ENCODE data around the gene SIGLEC15. TPM values are rescaled to one million over a fixed set of nuclear protein-coding genes. Genes with fewer than 3 reads are reported as not detected.

The SIGLEC15 gene
- total RNA-seq, 1 experiment from 2014 or later = 49.3 TPM

GRCh38 chr18:45818765-45819164 is 6.7 kb upstream of the SIGLEC15 start:
- peak; percentile 57 for DNase-seq (ENCODE audit: low read depth)

DNA sequence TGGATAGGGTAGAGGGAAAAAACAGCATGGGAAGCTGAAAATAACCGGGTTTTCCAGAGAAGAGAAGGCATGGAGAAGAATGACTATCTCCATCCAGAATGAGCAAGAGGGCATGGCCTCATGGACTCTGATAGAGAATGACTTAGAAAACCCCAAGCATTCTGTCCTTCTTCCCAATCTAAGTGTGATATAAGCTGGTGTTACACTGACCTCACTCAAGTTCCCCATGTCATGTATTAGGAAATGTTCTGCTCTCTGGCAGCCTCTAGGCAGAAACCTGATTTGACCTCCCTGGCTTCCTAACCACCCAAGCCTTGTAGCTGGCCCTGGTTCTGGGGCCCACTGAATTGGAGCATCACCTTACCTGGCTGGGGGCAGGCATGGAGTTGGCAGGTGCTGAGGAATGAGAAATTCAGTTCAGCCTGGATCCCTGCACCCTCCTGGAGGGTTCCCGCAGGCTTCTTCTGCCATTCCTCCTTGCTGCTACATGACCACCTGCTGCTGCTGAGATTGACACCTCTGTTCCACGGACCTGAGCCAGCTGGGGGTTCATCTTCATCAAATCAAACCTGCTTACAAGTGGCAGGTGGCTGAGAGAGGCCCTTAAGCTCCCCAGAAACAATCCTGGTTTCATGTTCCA is 5.2 kb upstream of the SIGLEC15 start:
- DNase-seq (ENCODE audit: low read depth) = no peak

DNA sequence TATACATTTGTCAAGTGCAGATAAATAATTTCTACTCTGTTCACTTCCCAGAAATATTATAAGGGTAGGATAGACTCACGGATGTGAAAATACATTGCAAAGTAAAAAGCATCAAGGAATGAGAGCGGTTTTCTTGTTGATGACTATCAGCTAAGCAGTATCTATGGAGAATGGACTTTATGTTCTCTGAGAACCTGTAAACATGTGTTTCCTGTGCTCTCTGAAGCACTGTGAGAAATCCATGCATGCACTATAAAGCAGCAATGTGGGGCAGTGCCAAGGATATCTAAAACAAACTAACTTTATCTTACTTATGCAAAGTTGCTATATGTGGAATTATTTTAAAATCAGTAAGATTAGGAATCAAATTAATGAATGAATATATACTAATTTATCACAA is 4.4 kb upstream of the SIGLEC15 start:
- no peak for DNase-seq (ENCODE audit: low read depth)

- no peak for DNase-seq (ENCODE audit: low read depth)
These were observed 3.8 kb upstream of the SIGLEC15 start for GRCh38 chr18:45821711-45822110.

DNA sequence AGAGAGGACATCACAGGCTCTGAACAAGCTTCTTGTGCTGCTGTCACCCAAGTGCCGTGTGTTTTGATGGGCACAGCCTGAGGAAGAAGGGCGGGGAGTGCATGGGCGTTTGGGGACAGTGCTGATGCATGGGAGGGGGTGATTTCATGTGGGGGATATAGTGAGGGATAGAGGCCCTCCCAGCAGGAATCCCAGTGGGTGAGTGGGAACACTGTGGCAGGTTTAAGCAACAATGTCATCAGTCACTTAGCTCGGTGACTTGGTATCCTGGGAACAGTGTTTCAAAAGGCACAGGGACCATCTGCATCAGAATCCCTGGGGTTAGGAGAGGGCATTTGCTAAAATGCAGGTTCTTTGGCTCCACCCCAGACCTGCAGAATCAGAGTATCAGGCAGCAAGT is 609 bp downstream of the SIGLEC15 start:
- DNase-seq (ENCODE audit: low read depth) = no peak

DNA sequence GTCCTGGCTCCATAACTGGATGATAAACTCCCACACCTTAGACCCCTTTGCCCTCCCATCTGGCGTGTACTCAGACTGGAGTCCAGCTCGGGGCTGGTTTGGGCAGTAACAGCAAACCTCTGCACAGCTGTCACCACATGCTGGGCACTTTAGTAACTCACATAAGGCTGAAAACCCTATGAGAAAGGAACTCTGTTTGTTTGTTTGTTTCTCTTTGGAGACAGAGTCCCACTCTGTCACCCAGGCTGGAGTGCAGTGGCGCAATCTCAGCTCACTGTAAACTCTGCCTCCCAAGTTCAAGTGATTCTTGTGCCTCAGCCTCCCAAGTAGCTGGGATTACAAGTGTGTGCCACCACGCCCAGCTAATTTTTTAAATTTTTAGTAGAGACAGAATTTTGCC is 1.2 kb downstream of the SIGLEC15 start:
- DNase-seq (ENCODE audit: low read depth) = peak; percentile 32

- no peak for DNase-seq (ENCODE audit: low read depth)
These were observed 3.7 kb downstream of the SIGLEC15 start for GRCh38 chr18:45828917-45829811.

DNA sequence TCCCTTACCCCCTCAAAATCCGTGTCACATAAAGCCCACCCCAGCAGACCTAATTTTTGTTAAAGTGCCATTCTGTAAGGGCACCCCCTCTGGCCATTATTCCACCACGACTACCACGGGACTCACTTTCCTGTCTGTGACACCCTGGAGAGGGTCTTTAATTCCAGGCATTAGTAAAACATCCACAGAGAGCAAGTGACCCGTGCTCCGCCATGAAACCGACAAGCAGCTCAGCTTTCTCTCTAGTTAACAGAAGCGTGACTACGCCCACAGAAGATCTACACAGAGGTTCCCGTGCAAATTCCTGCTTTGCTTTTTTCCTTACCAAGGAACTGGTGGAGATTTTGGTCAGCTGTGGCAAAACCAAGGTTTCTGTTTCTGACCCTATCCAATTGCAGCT is 4.4 kb downstream of the SIGLEC15 start:
- no peak for DNase-seq (ENCODE audit: low read depth)

- DNase-seq (ENCODE audit: low read depth) = no peak
These were observed 5.4 kb downstream of the SIGLEC15 start for GRCh38 chr18:45830917-45831316.

DNA sequence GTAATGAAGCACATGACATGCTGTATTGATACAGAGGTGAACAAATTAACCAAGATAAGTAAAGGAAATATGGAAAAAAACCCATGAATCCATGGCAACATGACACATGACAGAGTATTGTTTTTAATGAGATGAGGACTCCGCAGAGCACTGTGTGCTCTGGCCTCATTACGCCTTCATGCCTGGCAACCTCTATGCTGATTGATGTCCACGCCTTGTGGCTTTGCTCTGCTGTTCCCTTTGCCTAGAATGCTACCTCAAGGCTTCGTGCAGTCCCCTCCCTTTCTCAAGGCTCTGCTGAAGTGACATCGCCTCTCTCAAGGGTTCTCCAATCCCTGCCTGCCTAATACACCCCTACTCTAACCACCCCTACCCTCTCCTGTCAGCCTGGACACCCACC is 8.4 kb downstream of the SIGLEC15 start:
- DNase-seq (ENCODE audit: low read depth) = no peak

- DNase-seq (ENCODE audit: low read depth) = no peak
These were observed 8.8 kb downstream of the SIGLEC15 start for GRCh38 chr18:45834306-45834705.

- DNase-seq (ENCODE audit: low read depth) = no peak
These were observed 9.7 kb downstream of the SIGLEC15 start for GRCh38 chr18:45835057-45835636.

- no peak for DNase-seq (ENCODE audit: low read depth)
These were observed 11.0 kb downstream of the SIGLEC15 start for GRCh38 chr18:45836242-45837205.

GRCh38 chr18:45837283-45838070 is 12.0 kb downstream of the SIGLEC15 start:
- DNase-seq (ENCODE audit: low read depth) = no peak

DNA sequence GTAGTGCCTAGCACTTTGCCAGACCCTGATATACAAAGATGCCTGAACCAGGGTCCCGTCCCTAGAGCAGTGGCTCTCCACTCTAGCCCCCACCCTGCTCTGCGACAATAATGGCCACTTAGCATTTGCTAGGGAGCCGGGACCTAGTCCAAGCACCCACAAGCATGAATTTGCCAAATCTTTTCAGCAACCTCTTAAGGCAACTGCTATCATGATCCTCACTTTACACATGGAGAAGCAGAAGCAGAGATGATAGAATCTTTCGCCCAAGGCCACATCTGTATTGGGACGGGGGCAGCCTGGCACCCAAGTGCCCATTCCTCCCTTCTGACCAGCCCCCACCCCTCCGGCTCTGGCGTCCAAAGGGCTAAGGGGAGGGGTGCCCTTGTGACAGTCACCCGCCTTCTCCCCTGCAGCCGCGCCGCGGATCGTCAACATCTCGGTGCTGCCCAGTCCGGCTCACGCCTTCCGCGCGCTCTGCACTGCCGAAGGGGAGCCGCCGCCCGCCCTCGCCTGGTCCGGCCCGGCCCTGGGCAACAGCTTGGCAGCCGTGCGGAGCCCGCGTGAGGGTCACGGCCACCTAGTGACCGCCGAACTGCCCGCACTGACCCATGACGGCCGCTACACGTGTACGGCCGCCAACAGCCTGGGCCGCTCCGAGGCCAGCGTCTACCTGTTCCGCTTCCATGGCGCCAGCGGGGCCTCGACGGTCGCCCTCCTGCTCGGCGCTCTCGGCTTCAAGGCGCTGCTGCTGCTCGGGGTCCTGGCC is 13.0 kb downstream of the SIGLEC15 start:
- DNase-seq (ENCODE audit: low read depth) = no peak

DNA sequence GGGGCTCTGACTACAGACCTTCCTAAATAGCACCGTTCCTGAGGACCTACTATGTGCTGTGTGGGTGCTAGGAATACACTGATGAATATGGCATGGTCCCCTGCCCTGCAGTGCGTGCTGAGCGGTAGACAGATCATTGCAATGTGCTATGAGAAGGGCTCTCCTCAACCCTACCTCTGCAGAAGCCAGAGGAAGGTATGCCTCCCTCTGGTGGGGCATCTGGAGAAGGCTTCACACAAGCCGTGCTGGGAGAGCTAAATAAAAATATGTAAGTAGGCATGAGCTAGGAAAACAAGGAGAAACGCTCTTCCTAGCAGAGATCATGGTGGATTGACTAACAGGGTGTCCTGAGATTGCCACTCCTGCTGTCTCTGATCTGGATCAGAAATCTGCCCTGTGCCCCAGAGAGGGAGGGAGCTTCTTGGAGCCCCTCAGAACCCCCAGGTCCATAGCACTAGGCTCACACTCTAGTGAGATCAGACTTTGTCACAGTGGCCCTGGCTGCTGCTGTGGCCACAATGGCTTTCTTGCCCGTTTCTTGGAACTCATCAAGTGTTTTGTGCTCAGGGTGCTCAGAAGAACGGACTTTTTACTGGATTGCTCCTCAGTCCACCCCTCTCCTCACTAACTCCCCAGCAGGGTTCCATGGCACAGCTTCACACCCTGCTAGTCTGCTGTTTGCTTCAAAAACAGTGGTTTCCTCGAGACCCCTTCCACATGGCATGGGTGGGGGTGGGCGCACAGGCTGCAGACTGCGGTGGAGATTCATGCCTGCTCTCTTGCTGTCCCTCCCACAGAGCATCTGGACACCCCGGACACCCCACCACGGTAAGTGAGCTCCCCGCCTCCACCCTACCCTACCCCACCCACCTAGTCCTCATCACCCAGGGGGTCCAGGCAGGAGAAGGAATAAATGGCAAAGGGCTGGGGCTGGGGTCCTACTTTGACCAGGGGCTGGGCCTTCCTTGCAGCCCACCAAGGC is 14.2 kb downstream of the SIGLEC15 start:
- peak; percentile 62 for DNase-seq (ENCODE audit: low read depth)

DNA sequence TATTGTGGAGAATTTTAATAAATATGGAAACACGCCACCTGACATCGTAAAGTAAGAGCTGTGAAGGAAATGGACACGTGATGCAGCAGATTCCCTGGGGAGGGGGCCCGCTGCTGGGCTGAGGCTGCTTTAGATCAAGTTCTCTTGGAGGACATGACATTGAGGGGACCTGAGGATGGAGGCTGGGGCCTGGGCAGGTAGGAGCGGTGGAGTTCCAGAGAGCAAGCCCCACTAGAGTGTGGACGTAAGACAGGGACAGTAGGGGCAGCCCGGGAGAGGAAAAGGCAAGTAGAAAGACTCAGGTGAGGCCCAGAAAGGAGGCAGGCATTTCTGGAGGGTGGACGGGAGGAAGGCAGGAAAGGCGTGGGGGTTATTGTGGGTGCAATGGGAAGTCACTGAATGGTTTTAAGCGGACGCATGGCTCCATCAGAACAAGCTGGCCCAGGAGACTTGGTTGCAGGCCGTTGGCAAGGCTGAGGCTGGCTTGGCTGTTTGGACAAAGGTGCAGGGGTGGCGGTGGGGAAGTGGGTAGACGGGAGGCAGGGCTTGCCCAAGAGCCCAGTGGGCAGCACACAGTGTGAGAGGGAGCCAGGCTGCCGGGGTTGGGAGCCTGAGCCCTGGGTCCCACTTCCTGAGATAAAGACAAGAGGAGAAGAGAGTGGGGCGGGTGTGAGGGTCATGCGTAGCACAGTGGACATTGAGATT is 15.7 kb downstream of the SIGLEC15 start:
- no peak for DNase-seq (ENCODE audit: low read depth)

DNA sequence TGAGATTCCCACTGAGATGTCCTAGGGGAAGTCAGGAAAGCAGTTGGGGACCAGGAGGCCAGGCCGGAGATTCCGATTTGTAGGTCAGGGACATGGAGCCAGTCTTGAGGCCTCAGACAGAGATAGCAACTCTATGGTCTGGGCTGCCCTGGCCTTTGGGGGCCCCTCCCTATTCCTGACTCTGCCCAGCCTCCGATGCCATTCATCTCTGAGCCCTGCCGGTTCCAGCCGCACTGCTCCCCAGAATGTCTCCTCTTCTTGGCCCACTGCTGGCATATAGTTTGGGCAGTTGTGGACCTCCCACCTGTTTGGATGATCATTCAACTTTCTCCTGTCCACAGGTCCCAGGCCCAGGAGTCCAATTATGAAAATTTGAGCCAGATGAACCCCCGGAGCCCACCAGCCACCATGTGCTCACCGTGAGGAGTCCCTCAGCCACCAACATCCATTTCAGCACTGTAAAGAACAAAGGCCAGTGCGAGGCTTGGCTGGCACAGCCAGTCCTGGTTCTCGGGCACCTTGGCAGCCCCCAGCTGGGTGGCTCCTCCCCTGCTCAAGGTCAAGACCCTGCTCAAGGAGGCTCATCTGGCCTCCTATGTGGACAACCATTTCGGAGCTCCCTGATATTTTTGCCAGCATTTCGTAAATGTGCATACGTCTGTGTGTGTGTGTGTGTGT is 16.4 kb downstream of the SIGLEC15 start:
- no peak for DNase-seq (ENCODE audit: low read depth)
